ENCODE results near the gene TBK1. TPM values are rescaled to one million over a fixed set of nuclear protein-coding genes. Genes with fewer than 3 reads are reported as not detected.

The TBK1 gene
- total and polyA plus RNA-seq, 2 of the 4 experiments (the other 2 are of a cell fraction): 9.9 to 11.6 TPM

DNA sequence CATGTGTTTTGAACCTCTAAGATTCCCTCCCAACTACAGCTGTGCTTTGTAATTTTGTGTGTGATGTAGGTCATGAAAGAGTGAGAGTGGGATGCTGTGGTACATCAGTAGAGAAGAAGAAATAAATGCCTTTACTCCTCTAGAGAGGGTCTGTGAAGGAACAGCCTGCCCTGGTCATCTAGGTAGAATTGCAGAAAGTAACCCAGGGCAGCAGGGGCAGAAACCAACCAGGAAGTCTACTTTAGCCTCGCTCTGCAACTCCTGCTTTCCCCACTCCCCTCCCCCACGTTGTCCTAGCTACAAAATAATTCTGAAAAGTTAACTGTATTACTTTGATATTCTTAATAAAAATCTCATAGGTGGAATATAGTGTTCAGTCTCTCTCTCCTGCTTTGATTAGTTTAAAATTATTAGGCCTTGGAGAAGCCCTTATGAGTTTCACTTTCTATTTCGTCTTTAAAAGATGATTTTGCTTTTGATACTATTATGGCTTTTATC is 7.5 kb downstream of the TBK1 start:
- no TSS peak for BruUV-seq (replicated peaks)
- H3K27ac ChIP-seq (ENCODE audit: insufficient read depth, low read length): peak overlapping the region; percentile 41; the same call in 1 of the 2 replicates
- H4K5ac ChIP-seq (ENCODE audit: low read depth, low read length): 0 out of 2 replicates have a peak overlapping the region, but pooled peaks have one; percentile 28
- no peak overlapping the region for H2AFZ ChIP-seq (replicated peaks; ENCODE audit: low read length, poor library complexity)
- H2AK9ac ChIP-seq (replicated peaks; ENCODE audit: low read depth, low read length, poor library complexity): no peak overlapping the region
- peak overlapping the region; percentile 4 for H3K18ac ChIP-seq (ENCODE audit: low read depth, low read length)
- H2BK15ac ChIP-seq (ENCODE audit: low read depth, low read length): no peak overlapping the region
- H4K20me1 ChIP-seq (ENCODE audit: insufficient read depth, low read length): peaks cover 22% of the 10 kb centered on the region; the same call in 1 of the 2 replicates
- DNase-seq (no peak), ATAC-seq (ENCODE audit: low read depth) (no peak)
- no peak overlapping the region for H3K9ac ChIP-seq (ENCODE audit: low read depth, low read length)
- H3K79me1 ChIP-seq (ENCODE audit: low read depth in 1 of 2, low read length in 2 of 2): peaks cover 27 to 53% of the 10 kb centered on the region in 2 experiments
- dilution Hi-C loops (cut with HindIII; ENCODE audit: low sequenced_read_pairs, unreplicated experiment) (no loop called here), in situ Hi-C loops (cut with MboI; ENCODE audit: low sequenced_read_pairs) (no loop called here), intact Hi-C loops (cut with micrococcal nuclease) (no loop called here)
- no peak overlapping the region for H2BK120ac ChIP-seq (ENCODE audit: low read depth, low read length)
- peaks cover 10% of the 10 kb centered on the region; the same call in 1 of the 2 replicates for H3K9me1 ChIP-seq (ENCODE audit: insufficient read depth, low read length)
- H4K8ac ChIP-seq (ENCODE audit: low read depth in 2 of 2, low read length in 2 of 2): no peak overlapping the region
- TF ChIP-seq MXI1 (IDR thresholded peaks at IDR 0.05; ENCODE audit: borderline replicate concordance, low read depth, low read length) (no peak), RAD21 (IDR thresholded peaks at IDR 0.05; ENCODE audit: low read length) (no peak), NFE2L2 (IDR thresholded peaks at IDR 0.05; ENCODE audit: low read depth, low read length) (no peak), RCOR1 (IDR thresholded peaks at IDR 0.05; ENCODE audit: insufficient replicate concordance, low read length) (no peak)
- TF ChIP-seq, protein P1, sequence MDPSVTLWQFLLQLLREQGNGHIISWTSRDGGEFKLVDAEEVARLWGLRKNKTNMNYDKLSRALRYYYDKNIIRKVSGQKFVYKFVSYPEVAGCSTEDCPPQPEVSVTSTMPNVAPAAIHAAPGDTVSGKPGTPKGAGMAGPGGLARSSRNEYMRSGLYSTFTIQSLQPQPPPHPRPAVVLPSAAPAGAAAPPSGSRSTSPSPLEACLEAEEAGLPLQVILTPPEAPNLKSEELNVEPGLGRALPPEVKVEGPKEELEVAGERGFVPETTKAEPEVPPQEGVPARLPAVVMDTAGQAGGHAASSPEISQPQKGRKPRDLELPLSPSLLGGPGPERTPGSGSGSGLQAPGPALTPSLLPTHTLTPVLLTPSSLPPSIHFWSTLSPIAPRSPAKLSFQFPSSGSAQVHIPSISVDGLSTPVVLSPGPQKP (IDR thresholded peaks at IDR 0.05; ENCODE audit: borderline replicate concordance, low read depth, low read length): no peak
- H4K91ac ChIP-seq (ENCODE audit: insufficient read depth, low read depth, low read length): no peak overlapping the region
- H3K14ac ChIP-seq (replicated peaks; ENCODE audit: low read depth, low read length): 0 out of 2 replicates have a peak overlapping the region, but pooled peaks have one; percentile 0
- H3K4me1 ChIP-seq (ENCODE audit: control insufficient read depth, insufficient read depth, low read length): peaks cover 23% of the 10 kb centered on the region
- 0 out of 2 replicates have a peak overlapping the region, but pooled peaks have one; percentile 31 for H3K23ac ChIP-seq (ENCODE audit: low read depth, low read length)
- H3K4me2 ChIP-seq (ENCODE audit: low read depth, low read length): peak overlapping the region; percentile 81
- no peak overlapping the region for H3K4ac ChIP-seq (ENCODE audit: low read depth, low read length)
- no peaks in the 10 kb centered on the region for H3K27me3 ChIP-seq (ENCODE audit: control insufficient read depth, insufficient read depth, low read length)
- peak overlapping the region; percentile 28 for H2BK5ac ChIP-seq (ENCODE audit: low read depth, low read length, poor library complexity, severe bottlenecking)
- WGBS, 2 experiments (ENCODE audit: extremely low coverage in 2 of 2, insufficient read length in 1 of 2): no CpG with 5 or more reads among the region's 3 CpGs
- no peak overlapping the region for H2AK5ac ChIP-seq (ENCODE audit: low read depth, low read length)
- peaks cover 19% of the 10 kb centered on the region for H3K36me3 ChIP-seq (ENCODE audit: control insufficient read depth, insufficient read depth, low read length)
- H3K9me3 ChIP-seq (ENCODE audit: control insufficient read depth, insufficient read depth, low read length): no peaks in the 10 kb centered on the region
- no peak overlapping the region for H3K56ac ChIP-seq (ENCODE audit: extremely low read depth, insufficient read depth, low read length)
- no peak overlapping the region for H2BK20ac ChIP-seq (ENCODE audit: low read depth, low read length)
- POLR2A ChIA-PET (ENCODE audit: unreplicated experiment): no interaction called here
- H3K4me3 ChIP-seq (ENCODE audit: insufficient read depth, low read depth, low read length): no peak overlapping the region
- CTCF ChIA-PET: no interaction called here

Data from IMR-90 (cell line).